OCI-LY7 (cell line): Measurements from ENCODE around the gene CREG2. TPM values are rescaled to one million over a fixed set of nuclear protein-coding genes. Genes with fewer than 3 reads are reported as not detected.

Experiments used
- BruUV-seq: library from RNA; stranded (reverse); fragments of 400-500 nt; replicated peaks from 2 replicates; lab custom pipeline; 2021; lab: Mats Ljungman, UMichigan
- CTCF ChIA-PET: fragments of 300-600 bp; sonication (Branson Sonifier 250); formaldehyde crosslinking; loops from one replicate; lab custom pipeline; 2022; ENCODE audit warnings: antibody characterized with exemption; ENCODE audit not compliant: unreplicated experiment; lab: Charles Lee
- POLR2A ChIA-PET: fragments of 300-600 bp; sonication (Branson Sonifier 250); formaldehyde crosslinking; loops from one replicate; lab custom pipeline; 2022; ENCODE audit warnings: antibody characterized with exemption; lab: Charles Lee
- DNase-seq: peaks from one replicate; pipeline ENCODE4 v3.0.0-alpha.2; 2015; ENCODE audit warnings: low spot score
- H2AFZ ChIP-seq: fragments of 200-600 bp; sonication (generic), shearing (Covaris generic); 2 replicates; pipeline ENCODE4 v1.6.1; 2014; ENCODE audit warnings: mild to moderate bottlenecking, antibody characterized with exemption, low read length, moderate library complexity
- H3K27ac ChIP-seq: fragments of 200-600 bp; sonication (generic); 2 replicates; pipeline ENCODE4 v1.5.1; 2014; ENCODE audit warnings: mixed run types, low read depth, mild to moderate bottlenecking, moderate library complexity, low read length, inconsistent platforms; ENCODE audit not compliant: poor library complexity, severe bottlenecking
- H3K36me3 ChIP-seq: fragments of 200-600 bp; sonication (generic); 2 replicates; pipeline ENCODE4 v1.6.1; 2014; ENCODE audit warnings: mild to moderate bottlenecking, antibody characterized with exemption, low read length, moderate library complexity, mixed read lengths; ENCODE audit not compliant: insufficient read depth
- H3K4me1 ChIP-seq: fragments of 200-600 bp; sonication (generic); 2 replicates; pipeline ENCODE4 v1.5.1; 2014; ENCODE audit warnings: mild to moderate bottlenecking, low read length; ENCODE audit not compliant: insufficient read depth, poor library complexity, severe bottlenecking
- H3K4me2 ChIP-seq: fragments of 200-600 bp; sonication (generic); 2 replicates; pipeline ENCODE4 v1.6.1; 2014; ENCODE audit warnings: mild to moderate bottlenecking, low read length
- H3K4me3 ChIP-seq: fragments of 200-600 bp; sonication (generic); 2 replicates; pipeline ENCODE4 v1.5.1; 2014; ENCODE audit warnings: mild to moderate bottlenecking, low read depth, low read length; ENCODE audit not compliant: poor library complexity, severe bottlenecking
- H3K79me2 ChIP-seq: fragments of 200-600 bp; sonication (generic); 2 replicates; pipeline ENCODE4 v1.6.1; 2016; ENCODE audit warnings: low read depth, mild to moderate bottlenecking, low read length, moderate library complexity, mixed read lengths; ENCODE audit not compliant: insufficient read depth
- H3K9me2 ChIP-seq: fragments of 200-600 bp; sonication (generic); 2 replicates; pipeline ENCODE4 v1.6.1; 2016; ENCODE audit warnings: mild to moderate bottlenecking, low read length, mixed read lengths; ENCODE audit not compliant: insufficient read depth
- H3K9me3 ChIP-seq: fragments of 200-600 bp; sonication (generic); 2 replicates; pipeline ENCODE4 v1.6.1; 2014; ENCODE audit warnings: mild to moderate bottlenecking, mixed run types, low read length, mixed read lengths
- H4K20me1 ChIP-seq: fragments of 200-600 bp; sonication (generic); 2 replicates; pipeline ENCODE4 v1.6.1; 2014; ENCODE audit warnings: mild to moderate bottlenecking, antibody characterized with exemption, low read length, moderate library complexity, mixed read lengths; ENCODE audit not compliant: insufficient read depth
- EZH2phosphoT487 ChIP-seq: fragments of 200-600 bp; sonication (generic); IDR thresholded peaks from 2 replicates; pipeline ENCODE4 v1.6.1; 2018; ENCODE audit warnings: low read depth, borderline replicate concordance, mild to moderate bottlenecking, mixed run types, antibody characterized with exemption, low read length, moderate library complexity, mixed read lengths
- intact Hi-C: fragments of 100-400 bp; cut with micrococcal nuclease; formaldehyde crosslinking; loops from one replicate; pipeline ENCODE4 v1.10.0; 2022; ENCODE audit not compliant: unreplicated experiment
- total RNA-seq, 2 experiments: library from RNA; depleted of rRNA in 1 of 2; stranded (reverse); fragments of >200 nt in 1 of 2; shearing (Covaris generic) in 1 of 2; gene quantifications; 2 replicates each; pipeline ENCODE4 v1.2.3, GENCODE V29; 2014 to 2022
- TF ChIP-seq, protein P1 (sequence below): fragments of 200-600 bp; sonication (generic); conservative IDR thresholded peaks from 2 replicates; pipeline ENCODE4 v1.5.1; 2014; ENCODE audit warnings: mild to moderate bottlenecking, antibody characterized with exemption, low read length, moderate library complexity, mixed read lengths

The CREG2 gene
- total RNA-seq, 2 experiments from 2014 or later: not detected

DNA sequence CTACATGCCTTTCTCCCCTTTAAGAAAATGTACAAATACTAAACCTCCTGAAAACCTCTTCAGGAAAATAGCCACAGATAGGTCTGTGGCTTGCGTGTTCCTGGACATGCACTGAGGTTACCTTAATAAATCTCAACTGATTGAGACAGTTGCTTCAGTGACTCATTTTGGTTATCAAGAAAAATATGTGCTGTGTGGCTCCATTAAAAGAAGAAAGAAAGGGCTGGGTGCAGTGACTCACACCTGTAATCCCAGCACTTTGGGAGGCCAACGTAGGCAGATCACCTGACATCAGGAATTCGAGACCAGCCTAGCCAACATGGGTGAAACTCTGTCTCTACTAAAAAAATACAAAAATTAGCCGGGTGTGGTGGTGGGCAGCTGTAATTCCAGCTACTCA, 27.1 kb downstream of the CREG2 start:
- Histone ChIP-seq H3K79me2 (no peaks in the 10 kb centered on the region), H3K4me2 (no peak overlapping the region), H2AFZ (no peak overlapping the region), H3K27ac (no peak overlapping the region), H3K4me1 (no peaks in the 10 kb centered on the region), H3K9me2 (no peaks in the 10 kb centered on the region), H3K4me3 (no peak overlapping the region), H4K20me1 (no peaks in the 10 kb centered on the region), H3K9me3 (no peaks in the 10 kb centered on the region), H3K36me3 (no peaks in the 10 kb centered on the region)
- no peak for DNase-seq
- TF ChIP-seq, protein P1, sequence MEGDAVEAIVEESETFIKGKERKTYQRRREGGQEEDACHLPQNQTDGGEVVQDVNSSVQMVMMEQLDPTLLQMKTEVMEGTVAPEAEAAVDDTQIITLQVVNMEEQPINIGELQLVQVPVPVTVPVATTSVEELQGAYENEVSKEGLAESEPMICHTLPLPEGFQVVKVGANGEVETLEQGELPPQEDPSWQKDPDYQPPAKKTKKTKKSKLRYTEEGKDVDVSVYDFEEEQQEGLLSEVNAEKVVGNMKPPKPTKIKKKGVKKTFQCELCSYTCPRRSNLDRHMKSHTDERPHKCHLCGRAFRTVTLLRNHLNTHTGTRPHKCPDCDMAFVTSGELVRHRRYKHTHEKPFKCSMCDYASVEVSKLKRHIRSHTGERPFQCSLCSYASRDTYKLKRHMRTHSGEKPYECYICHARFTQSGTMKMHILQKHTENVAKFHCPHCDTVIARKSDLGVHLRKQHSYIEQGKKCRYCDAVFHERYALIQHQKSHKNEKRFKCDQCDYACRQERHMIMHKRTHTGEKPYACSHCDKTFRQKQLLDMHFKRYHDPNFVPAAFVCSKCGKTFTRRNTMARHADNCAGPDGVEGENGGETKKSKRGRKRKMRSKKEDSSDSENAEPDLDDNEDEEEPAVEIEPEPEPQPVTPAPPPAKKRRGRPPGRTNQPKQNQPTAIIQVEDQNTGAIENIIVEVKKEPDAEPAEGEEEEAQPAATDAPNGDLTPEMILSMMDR: no peak
- TF ChIP-seq EZH2phosphoT487: no peak
- intact Hi-C loops: no loop called here
- CTCF ChIA-PET: no interaction called here
- no TSS peak for BruUV-seq
- POLR2A ChIA-PET: interaction anchor here (0.5 kb wide), 1 partner anchor 68 kb away, joined by 3 read pairs; no protein-coding TSS in a partner anchor

DNA sequence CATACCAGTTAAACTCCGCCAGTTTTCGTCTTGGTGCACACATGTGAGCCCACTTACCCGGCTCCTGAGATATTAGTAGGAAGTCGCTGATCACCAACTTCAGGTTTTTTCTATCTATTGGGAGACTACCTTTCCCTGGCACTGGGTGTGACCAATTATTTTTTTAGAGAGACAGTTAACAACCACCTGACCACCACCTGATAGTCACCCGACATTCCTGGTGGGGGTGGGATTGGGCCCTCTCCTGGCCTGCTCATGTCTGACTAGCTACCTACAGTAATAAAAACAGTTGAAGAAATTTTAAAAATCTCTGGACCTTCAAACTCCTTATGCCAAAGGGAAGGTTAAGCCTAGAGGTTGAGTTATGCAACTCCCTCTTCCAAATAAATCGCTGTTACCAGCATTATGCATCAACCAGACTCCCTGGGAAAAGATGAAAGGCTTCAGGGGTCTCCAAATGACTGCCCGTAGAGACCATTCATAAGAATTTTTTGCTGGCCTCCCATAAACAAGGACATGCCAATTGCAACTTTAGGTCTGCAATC, 27.8 kb downstream of the CREG2 start:
- no peak overlapping the region for H3K27ac ChIP-seq
- DNase-seq: no peak
- no peaks in the 10 kb centered on the region for H3K9me3 ChIP-seq
- no peak overlapping the region for H2AFZ ChIP-seq
- intact Hi-C loops: no loop called here
- ChIA-PET CTCF (no interaction called here), POLR2A (no interaction called here)
- H3K4me2 ChIP-seq: no peak overlapping the region
- H3K4me3 ChIP-seq: no peak overlapping the region
- no peaks in the 10 kb centered on the region for H4K20me1 ChIP-seq
- H3K9me2 ChIP-seq: no peaks in the 10 kb centered on the region
- no peaks in the 10 kb centered on the region for H3K4me1 ChIP-seq
- no peaks in the 10 kb centered on the region for H3K36me3 ChIP-seq
- no TSS peak for BruUV-seq
- no peaks in the 10 kb centered on the region for H3K79me2 ChIP-seq
- TF ChIP-seq EZH2phosphoT487: no peak
- TF ChIP-seq, protein P1: no peak

DNA sequence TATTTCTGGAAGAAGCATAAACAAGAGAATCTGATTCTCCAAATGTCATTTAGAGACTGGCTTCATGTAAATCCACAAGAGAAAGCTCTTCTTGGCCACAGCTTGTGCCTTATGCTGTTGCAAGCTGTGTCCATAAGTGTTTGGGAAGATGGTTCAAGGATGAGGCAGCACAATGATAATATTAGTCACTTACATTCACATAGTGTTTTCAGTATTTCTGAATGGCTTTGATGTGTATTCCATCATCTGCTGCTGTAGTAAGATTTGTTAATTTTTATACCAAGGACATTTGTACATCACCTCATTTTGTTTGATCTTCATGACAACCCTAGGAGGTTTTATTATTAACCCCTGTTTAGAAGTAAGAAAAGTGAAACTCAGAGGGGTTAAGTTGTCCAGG, 29.9 kb downstream of the CREG2 start:
- no peaks in the 10 kb centered on the region for H4K20me1 ChIP-seq
- DNase-seq: no peak
- no peaks in the 10 kb centered on the region for H3K79me2 ChIP-seq
- intact Hi-C loops: no loop called here
- H2AFZ ChIP-seq: no peak overlapping the region
- no peak overlapping the region for H3K4me3 ChIP-seq
- H3K9me3 ChIP-seq: no peaks in the 10 kb centered on the region
- no peaks in the 10 kb centered on the region for H3K4me1 ChIP-seq
- H3K27ac ChIP-seq: no peak overlapping the region
- H3K9me2 ChIP-seq: no peaks in the 10 kb centered on the region
- no peak overlapping the region for H3K4me2 ChIP-seq
- no peak for TF ChIP-seq EZH2phosphoT487
- TF ChIP-seq, protein P1: no peak
- ChIA-PET POLR2A (interaction anchor here (0.7 kb wide), 1 partner anchor 257 kb away, joined by 8 read pairs; no protein-coding TSS in a partner anchor), CTCF (no interaction called here)
- no TSS peak for BruUV-seq
- H3K36me3 ChIP-seq: no peaks in the 10 kb centered on the region
